ENCODE measurements around the gene MAP3K6. TPM values are rescaled to one million over a fixed set of nuclear protein-coding genes. Genes with fewer than 3 reads are reported as not detected.

MAP3K6 gene
- total RNA-seq, 1 donor, result 25.7 TPM

- Histone ChIP-seq H3K4me1 (ENCODE audit: insufficient read depth, low read length) (peaks cover 5% of the 10 kb centered on the region), H3K79me2 (ENCODE audit: insufficient read depth, low read length) (peaks cover 86% of the 10 kb centered on the region), H2AFZ (ENCODE audit: low read length) (no peak overlapping the region), H3K4me2 (ENCODE audit: insufficient read depth, low read length) (no peak overlapping the region), H3K27ac (ENCODE audit: low read depth, low read length) (no peak overlapping the region), H3K9me3 (ENCODE audit: low read depth, low read length) (no peaks in the 10 kb centered on the region), H3K27me3 (ENCODE audit: insufficient read depth, low read length) (no peaks in the 10 kb centered on the region), H3K36me3 (ENCODE audit: insufficient read depth, low read length) (peaks cover 43% of the 10 kb centered on the region), H3K4me3 (ENCODE audit: insufficient read depth, low read length) (no peak overlapping the region), H4K20me1 (ENCODE audit: insufficient read depth, low read length) (peaks cover 39% of the 10 kb centered on the region)
- no peak for DNase-seq (ENCODE audit: insufficient read length, low spot score, missing footprints)
- no peak for TF ChIP-seq CTCF (IDR thresholded peaks at IDR 0.05; ENCODE audit: extremely low read depth, low read depth, low read length)
These were observed 38.8 kb downstream of the MAP3K6 start for GRCh38 chr1:27327964-27328363.

DNA sequence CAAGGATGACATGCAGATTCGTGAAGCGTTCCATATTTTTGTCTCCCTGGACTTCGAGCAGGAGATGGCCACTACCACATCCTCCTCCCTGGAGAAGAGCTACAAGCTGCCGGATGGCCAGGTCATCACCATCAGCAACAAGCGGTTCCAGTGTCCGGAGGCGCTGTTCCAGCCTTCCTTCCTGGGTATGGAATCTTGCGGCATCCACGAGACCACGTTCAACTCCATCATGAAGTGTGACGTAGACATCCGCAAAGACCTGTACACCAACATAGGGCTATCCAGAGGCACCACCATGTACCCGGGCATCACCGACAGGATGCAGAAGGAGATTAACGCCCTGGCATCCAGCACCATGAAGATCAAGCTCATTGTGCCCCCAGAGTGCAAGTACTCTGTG, 41.5 kb downstream of the MAP3K6 start:
- Histone ChIP-seq H3K9me3 (ENCODE audit: low read depth, low read length) (no peaks in the 10 kb centered on the region), H3K27ac (ENCODE audit: low read depth, low read length) (no peak overlapping the region)

GRCh38 chr1:27322569-27323240, 44.1 kb downstream of the MAP3K6 start:
- Histone ChIP-seq H3K79me2 (ENCODE audit: insufficient read depth, low read length) (peaks cover 55% of the 10 kb centered on the region), H4K20me1 (ENCODE audit: insufficient read depth, low read length) (peaks cover 12% of the 10 kb centered on the region), H3K9me3 (ENCODE audit: low read depth, low read length) (no peaks in the 10 kb centered on the region), H3K4me2 (ENCODE audit: insufficient read depth, low read length) (peak overlapping the region; percentile 96), H3K4me1 (ENCODE audit: insufficient read depth, low read length) (peaks cover 12% of the 10 kb centered on the region), H3K27me3 (ENCODE audit: insufficient read depth, low read length) (no peaks in the 10 kb centered on the region), H3K27ac (ENCODE audit: low read depth, low read length) (peak overlapping the region; percentile 92), H2AFZ (ENCODE audit: low read length) (peak overlapping the region; percentile 97), H3K4me3 (ENCODE audit: insufficient read depth, low read length) (peak overlapping the region; percentile 100), H3K36me3 (ENCODE audit: insufficient read depth, low read length) (peaks cover 23% of the 10 kb centered on the region)
- no peak for TF ChIP-seq CTCF (IDR thresholded peaks at IDR 0.05; ENCODE audit: extremely low read depth, low read depth, low read length)
- peak; percentile 81 for DNase-seq (ENCODE audit: insufficient read length, low spot score, missing footprints)

More for the DNA sequence above, 41.5 kb downstream of the MAP3K6 start:
- Histone ChIP-seq H2AFZ (ENCODE audit: low read length) (no peak overlapping the region), H3K36me3 (ENCODE audit: insufficient read depth, low read length) (peaks cover 33% of the 10 kb centered on the region), H4K20me1 (ENCODE audit: insufficient read depth, low read length) (peaks cover 28% of the 10 kb centered on the region), H3K4me1 (ENCODE audit: insufficient read depth, low read length) (peaks cover 10% of the 10 kb centered on the region), H3K79me2 (ENCODE audit: insufficient read depth, low read length) (peaks cover 77% of the 10 kb centered on the region), H3K4me3 (ENCODE audit: insufficient read depth, low read length) (no peak overlapping the region), H3K27me3 (ENCODE audit: insufficient read depth, low read length) (no peaks in the 10 kb centered on the region), H3K4me2 (ENCODE audit: insufficient read depth, low read length) (no peak overlapping the region)
- no peak for DNase-seq (ENCODE audit: insufficient read length, low spot score, missing footprints)
- no peak for TF ChIP-seq CTCF (IDR thresholded peaks at IDR 0.05; ENCODE audit: extremely low read depth, low read depth, low read length)

DNA sequence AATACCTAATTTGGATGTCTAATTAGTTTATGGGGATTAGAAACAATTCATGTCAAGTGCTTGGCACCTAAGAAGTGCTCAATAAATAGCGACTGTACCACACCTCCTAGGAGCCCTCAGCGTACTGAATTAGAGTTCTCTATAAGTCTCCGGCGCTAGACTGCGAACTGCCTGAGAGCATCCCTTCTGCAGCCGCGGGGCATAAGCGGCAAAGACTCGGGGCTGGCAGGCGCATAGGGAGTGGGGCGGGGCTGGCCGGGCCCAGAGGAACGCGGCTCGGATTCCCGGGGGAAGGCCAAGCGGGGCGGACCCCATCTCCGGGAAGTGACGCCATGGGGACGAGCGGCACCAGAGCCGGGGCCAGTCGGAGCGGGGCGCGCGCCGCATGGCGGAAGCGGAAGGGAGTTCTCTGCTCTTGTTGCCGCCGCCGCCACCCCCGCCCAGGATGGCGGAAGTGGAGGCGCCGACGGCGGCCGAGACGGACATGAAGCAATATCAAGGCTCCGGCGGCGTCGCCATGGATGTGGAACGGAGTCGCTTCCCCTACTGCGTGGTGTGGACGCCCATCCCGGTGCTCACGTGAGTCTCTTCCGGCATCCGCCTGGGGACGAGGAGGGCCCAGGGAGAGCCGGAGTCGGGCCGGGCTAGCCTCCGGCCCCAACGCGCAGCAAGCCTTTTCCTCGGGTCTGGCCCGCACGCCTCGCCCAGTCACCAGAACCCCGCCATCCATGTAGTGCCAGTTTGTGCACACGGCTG, 44.8 kb downstream of the MAP3K6 start, which contains the start of gene TMEM222:
Gene TMEM222, plus strand, starts transcription at position 351 of the 756 bp plus-strand sequence. Its CDS starts 35 bp downstream, at position 386.
- no peak for TF ChIP-seq CTCF (IDR thresholded peaks at IDR 0.05; ENCODE audit: extremely low read depth, low read depth, low read length)
- H3K27ac ChIP-seq (ENCODE audit: low read depth, low read length), result peak within 1 kb of the TSS; percentile 92
- peaks cover 48% of the 10 kb centered on the region for H3K79me2 ChIP-seq (ENCODE audit: insufficient read depth, low read length)
- peaks cover 11% of the 10 kb centered on the region for H4K20me1 ChIP-seq (ENCODE audit: insufficient read depth, low read length)
- peaks cover 23% of the 10 kb centered on the region for H3K36me3 ChIP-seq (ENCODE audit: insufficient read depth, low read length)
- peak; percentile 99 for DNase-seq (ENCODE audit: insufficient read length, low spot score, missing footprints)
- H3K4me2 ChIP-seq (ENCODE audit: insufficient read depth, low read length), result peak within 1 kb of the TSS; percentile 96
- H3K4me1 ChIP-seq (ENCODE audit: insufficient read depth, low read length), result peaks cover 12% of the 10 kb centered on the region
- H2AFZ ChIP-seq (ENCODE audit: low read length), result peak within 1 kb of the TSS; percentile 97
- no peaks in the 10 kb centered on the region for H3K27me3 ChIP-seq (ENCODE audit: insufficient read depth, low read length)
- no peaks in the 10 kb centered on the region for H3K9me3 ChIP-seq (ENCODE audit: low read depth, low read length)
- H3K4me3 ChIP-seq (ENCODE audit: insufficient read depth, low read length), result peak within 1 kb of the TSS; percentile 100

Measured in osteoblast (primary cell).